ENCODE results near the gene DR1. TPM values are rescaled to one million over a fixed set of nuclear protein-coding genes. Genes with fewer than 3 reads are reported as not detected.

Gene DR1
- total and polyA plus RNA-seq, 2 of the 13 experiments (the other 11 are each of a cell fraction or from before 2014, with no cell fraction given) = 17.8 to 42.3 TPM

DNA sequence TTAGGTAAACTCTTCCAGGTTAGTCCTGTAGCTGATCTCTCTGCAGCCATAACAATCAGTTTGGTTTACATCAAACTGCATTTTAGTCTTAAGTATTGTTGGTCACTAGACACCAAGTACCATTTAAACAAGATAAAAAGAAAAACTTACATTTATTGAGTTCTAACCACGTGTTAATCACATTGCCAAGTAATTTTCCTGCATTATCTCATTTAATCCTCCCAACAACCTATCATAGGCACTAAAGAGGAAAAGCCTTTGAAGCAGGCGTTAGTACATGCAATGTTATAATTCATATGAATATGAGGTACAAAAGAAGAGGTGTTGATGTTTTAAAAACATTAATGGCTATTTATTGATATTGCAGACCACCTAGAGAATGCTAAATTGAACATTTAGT, 9.0 kb downstream of the DR1 start:
- DNase-seq (ENCODE audit: low spot score) = no peak
- no peak for FAIRE-seq
- WGBS (ENCODE audit: low lambda C conversion rate) = 75% methylated on average over 2 of the region's 2 CpGs
- no peak overlapping the region for H3K9ac ChIP-seq (ENCODE audit: insufficient read depth, low read depth, low read length)
- H3K4me2 ChIP-seq (ENCODE audit: low read depth, low read length) = no peak overlapping the region
- H3K4me3 ChIP-seq (replicated peaks in 1 of 3; ENCODE audit: insufficient read depth in 1 of 3, low read depth in 2 of 3, low read length in 3 of 3) = no peak overlapping the region
- no peak overlapping the region for H3K27ac ChIP-seq (ENCODE audit: extremely low read length, insufficient read depth, low read length)
- peaks cover 11% of the 10 kb centered on the region for H4K20me1 ChIP-seq (ENCODE audit: insufficient read depth, low read length)
- intact Hi-C loops (cut with micrococcal nuclease; ENCODE audit: unreplicated experiment) = no loop called here
- in situ Hi-C loops (cut with HindIII; ENCODE audit: extremely low pct_ligation_motif_present, low pct_unique_long_range_greater_than_20kb) = no loop called here
- peaks cover 71% of the 10 kb centered on the region for H3K79me2 ChIP-seq (ENCODE audit: insufficient read depth, low read length)
- H3K27me3 ChIP-seq (ENCODE audit: control insufficient read depth in 1 of 2, insufficient read depth in 2 of 2, low read length in 2 of 2) = no peaks in the 10 kb centered on the region
- no peak overlapping the region for H2AFZ ChIP-seq (ENCODE audit: low read length)
- ChIA-PET CTCF (ENCODE audit: low intra/inter-chr PET ratio, low total read pairs) (no interaction called here), POLR2A (no interaction called here)
- peaks cover 19% of the 10 kb centered on the region for H3K4me1 ChIP-seq (ENCODE audit: insufficient read depth, low read length)
- BruUV-seq (replicated peaks) = no TSS peak
- TF ChIP-seq ZNF256 (CRISPR knock-in tag; conservative IDR thresholded peaks at IDR 0.05) (no peak), SOX6 (IDR thresholded peaks at IDR 0.05) (no peak), SOX6 (CRISPR knock-in tag; IDR thresholded peaks at IDR 0.05) (no peak), ZFAT (CRISPR knock-in tag; conservative IDR thresholded peaks at IDR 0.05) (no peak), FOSL1 (CRISPR knock-in tag; IDR thresholded peaks at IDR 0.05; ENCODE audit: borderline replicate concordance) (no peak), SP140L (CRISPR knock-in tag; IDR thresholded peaks at IDR 0.05; ENCODE audit: borderline replicate concordance) (no peak), ZC3H13 (CRISPR knock-in tag; IDR thresholded peaks at IDR 0.05) (no peak), ZNF251 (CRISPR knock-in tag; IDR thresholded peaks at IDR 0.05) (no peak), RFXANK (CRISPR knock-in tag; IDR thresholded peaks at IDR 0.05) (no peak), CBX2 (IDR thresholded peaks at IDR 0.05; ENCODE audit: low read depth, low read length) (no peak), CBX2 (CRISPR knock-in tag; IDR thresholded peaks at IDR 0.05; ENCODE audit: low read depth) (no peak), ZSCAN20 (CRISPR knock-in tag; IDR thresholded peaks at IDR 0.05; ENCODE audit: borderline replicate concordance) (no peak), NCOR1 (IDR thresholded peaks at IDR 0.05; ENCODE audit: borderline replicate concordance, low read length) (no peak), MED1 (CRISPR knock-in tag; IDR thresholded peaks at IDR 0.05) (no peak)
- TF ChIP-seq, protein P1, sequence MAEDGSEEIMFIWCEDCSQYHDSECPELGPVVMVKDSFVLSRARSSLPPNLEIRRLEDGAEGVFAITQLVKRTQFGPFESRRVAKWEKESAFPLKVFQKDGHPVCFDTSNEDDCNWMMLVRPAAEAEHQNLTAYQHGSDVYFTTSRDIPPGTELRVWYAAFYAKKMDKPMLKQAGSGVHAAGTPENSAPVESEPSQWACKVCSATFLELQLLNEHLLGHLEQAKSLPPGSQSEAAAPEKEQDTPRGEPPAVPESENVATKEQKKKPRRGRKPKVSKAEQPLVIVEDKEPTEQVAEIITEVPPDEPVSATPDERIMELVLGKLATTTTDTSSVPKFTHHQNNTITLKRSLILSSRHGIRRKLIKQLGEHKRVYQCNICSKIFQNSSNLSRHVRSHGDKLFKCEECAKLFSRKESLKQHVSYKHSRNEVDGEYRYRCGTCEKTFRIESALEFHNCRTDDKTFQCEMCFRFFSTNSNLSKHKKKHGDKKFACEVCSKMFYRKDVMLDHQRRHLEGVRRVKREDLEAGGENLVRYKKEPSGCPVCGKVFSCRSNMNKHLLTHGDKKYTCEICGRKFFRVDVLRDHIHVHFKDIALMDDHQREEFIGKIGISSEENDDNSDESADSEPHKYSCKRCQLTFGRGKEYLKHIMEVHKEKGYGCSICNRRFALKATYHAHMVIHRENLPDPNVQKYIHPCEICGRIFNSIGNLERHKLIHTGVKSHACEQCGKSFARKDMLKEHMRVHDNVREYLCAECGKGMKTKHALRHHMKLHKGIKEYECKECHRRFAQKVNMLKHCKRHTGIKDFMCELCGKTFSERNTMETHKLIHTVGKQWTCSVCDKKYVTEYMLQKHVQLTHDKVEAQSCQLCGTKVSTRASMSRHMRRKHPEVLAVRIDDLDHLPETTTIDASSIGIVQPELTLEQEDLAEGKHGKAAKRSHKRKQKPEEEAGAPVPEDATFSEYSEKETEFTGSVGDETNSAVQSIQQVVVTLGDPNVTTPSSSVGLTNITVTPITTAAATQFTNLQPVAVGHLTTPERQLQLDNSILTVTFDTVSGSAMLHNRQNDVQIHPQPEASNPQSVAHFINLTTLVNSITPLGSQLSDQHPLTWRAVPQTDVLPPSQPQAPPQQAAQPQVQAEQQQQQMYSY (CRISPR knock-in tag; IDR thresholded peaks at IDR 0.05) = no peak
- TF ChIP-seq, protein P2, sequence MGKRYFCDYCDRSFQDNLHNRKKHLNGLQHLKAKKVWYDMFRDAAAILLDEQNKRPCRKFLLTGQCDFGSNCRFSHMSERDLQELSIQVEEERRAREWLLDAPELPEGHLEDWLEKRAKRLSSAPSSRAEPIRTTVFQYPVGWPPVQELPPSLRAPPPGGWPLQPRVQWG (CRISPR knock-in tag; IDR thresholded peaks at IDR 0.05; ENCODE audit: borderline replicate concordance, low read depth) = no peak
- TF ChIP-seq, protein P3, sequence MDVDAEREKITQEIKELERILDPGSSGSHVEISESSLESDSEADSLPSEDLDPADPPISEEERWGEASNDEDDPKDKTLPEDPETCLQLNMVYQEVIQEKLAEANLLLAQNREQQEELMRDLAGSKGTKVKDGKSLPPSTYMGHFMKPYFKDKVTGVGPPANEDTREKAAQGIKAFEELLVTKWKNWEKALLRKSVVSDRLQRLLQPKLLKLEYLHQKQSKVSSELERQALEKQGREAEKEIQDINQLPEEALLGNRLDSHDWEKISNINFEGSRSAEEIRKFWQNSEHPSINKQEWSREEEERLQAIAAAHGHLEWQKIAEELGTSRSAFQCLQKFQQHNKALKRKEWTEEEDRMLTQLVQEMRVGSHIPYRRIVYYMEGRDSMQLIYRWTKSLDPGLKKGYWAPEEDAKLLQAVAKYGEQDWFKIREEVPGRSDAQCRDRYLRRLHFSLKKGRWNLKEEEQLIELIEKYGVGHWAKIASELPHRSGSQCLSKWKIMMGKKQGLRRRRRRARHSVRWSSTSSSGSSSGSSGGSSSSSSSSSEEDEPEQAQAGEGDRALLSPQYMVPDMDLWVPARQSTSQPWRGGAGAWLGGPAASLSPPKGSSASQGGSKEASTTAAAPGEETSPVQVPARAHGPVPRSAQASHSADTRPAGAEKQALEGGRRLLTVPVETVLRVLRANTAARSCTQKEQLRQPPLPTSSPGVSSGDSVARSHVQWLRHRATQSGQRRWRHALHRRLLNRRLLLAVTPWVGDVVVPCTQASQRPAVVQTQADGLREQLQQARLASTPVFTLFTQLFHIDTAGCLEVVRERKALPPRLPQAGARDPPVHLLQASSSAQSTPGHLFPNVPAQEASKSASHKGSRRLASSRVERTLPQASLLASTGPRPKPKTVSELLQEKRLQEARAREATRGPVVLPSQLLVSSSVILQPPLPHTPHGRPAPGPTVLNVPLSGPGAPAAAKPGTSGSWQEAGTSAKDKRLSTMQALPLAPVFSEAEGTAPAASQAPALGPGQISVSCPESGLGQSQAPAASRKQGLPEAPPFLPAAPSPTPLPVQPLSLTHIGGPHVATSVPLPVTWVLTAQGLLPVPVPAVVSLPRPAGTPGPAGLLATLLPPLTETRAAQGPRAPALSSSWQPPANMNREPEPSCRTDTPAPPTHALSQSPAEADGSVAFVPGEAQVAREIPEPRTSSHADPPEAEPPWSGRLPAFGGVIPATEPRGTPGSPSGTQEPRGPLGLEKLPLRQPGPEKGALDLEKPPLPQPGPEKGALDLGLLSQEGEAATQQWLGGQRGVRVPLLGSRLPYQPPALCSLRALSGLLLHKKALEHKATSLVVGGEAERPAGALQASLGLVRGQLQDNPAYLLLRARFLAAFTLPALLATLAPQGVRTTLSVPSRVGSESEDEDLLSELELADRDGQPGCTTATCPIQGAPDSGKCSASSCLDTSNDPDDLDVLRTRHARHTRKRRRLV (CRISPR knock-in tag; IDR thresholded peaks at IDR 0.05) = no peak
- no peaks in the 10 kb centered on the region for H3K9me3 ChIP-seq (ENCODE audit: low read length)
- no peak for ATAC-seq
- H3K36me3 ChIP-seq (replicated peaks in 1 of 2; ENCODE audit: control insufficient read depth in 1 of 2, insufficient read depth in 2 of 2, low read length in 2 of 2) = peaks cover 11 to 58% of the 10 kb centered on the region in 2 experiments

Data from HepG2 (cell line).